ENCODE measurements around the gene PRDM10. TPM values are rescaled to one million over a fixed set of nuclear protein-coding genes. Genes with fewer than 3 reads are reported as not detected.

Gene PRDM10
- total RNA-seq, 1 experiment from 2014 or later: 18.9 TPM

DNA sequence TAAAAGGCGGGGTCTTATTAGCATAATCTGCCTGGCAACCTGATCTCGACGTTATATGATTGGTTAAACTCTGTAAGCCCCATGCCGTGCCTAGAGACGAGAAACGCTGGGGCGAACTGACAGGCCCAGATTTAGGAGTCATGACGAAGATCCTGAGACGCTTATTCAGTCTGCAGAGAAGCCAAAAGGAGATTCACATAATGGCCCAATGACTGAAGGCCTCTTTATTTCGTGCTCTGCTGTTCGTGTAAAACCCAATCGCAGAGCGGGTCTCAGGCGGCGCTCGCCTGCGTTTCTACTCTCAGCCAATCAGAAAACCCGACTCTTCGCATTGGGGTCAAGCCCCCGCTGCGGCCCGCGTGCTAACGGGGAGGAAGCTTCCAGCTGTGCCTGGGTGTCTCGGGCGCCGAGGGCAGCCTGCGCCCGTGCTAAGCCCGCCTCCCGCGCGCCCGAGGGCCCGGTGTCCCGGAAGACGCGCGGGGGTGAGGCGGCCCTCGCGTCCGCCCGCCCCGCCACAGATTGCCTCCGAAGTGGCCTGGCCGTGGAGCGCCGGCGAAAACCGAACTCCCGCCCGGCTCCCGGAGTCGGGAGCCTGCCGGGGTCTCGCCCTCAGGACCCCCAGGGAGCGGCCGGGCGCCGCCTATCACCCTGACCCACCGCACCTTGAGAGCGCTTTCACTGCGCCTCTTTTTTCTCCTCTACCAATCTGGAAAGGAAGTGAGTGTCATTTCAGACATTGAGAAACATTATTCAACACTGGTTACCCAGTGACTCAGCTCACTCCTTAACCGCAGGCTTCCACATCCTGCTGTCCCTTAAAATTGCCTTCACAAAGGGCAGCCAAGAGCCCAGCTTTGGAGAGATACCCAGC is 446 bp upstream of the PRDM10 start (continued):
- 0 out of 2 replicates have a peak, but pooled peaks have one; percentile 22 for TF ChIP-seq TCF7 (CRISPR knock-in tag; IDR thresholded peaks at IDR 0.05; ENCODE audit: low read depth)
- TF ChIP-seq, protein P1, sequence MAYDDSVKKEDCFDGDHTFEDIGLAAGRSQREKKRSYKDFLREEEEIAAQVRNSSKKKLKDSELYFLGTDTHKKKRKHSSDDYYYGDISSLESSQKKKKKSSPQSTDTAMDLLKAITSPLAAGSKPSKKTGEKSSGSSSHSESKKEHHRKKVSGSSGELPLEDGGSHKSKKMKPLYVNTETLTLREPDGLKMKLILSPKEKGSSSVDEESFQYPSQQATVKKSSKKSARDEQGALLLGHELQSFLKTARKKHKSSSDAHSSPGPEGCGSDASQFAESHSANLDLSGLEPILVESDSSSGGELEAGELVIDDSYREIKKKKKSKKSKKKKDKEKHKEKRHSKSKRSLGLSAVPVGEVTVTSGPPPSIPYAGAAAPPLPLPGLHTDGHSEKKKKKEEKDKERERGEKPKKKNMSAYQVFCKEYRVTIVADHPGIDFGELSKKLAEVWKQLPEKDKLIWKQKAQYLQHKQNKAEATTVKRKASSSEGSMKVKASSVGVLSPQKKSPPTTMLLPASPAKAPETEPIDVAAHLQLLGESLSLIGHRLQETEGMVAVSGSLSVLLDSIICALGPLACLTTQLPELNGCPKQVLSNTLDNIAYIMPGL (CRISPR knock-in tag; IDR thresholded peaks at IDR 0.05): 0 out of 2 replicates have a peak, but pooled peaks have one; percentile 49
- TF ChIP-seq TEAD1 (CRISPR knock-in tag; IDR thresholded peaks at IDR 0.05): peak; percentile 92

DNA sequence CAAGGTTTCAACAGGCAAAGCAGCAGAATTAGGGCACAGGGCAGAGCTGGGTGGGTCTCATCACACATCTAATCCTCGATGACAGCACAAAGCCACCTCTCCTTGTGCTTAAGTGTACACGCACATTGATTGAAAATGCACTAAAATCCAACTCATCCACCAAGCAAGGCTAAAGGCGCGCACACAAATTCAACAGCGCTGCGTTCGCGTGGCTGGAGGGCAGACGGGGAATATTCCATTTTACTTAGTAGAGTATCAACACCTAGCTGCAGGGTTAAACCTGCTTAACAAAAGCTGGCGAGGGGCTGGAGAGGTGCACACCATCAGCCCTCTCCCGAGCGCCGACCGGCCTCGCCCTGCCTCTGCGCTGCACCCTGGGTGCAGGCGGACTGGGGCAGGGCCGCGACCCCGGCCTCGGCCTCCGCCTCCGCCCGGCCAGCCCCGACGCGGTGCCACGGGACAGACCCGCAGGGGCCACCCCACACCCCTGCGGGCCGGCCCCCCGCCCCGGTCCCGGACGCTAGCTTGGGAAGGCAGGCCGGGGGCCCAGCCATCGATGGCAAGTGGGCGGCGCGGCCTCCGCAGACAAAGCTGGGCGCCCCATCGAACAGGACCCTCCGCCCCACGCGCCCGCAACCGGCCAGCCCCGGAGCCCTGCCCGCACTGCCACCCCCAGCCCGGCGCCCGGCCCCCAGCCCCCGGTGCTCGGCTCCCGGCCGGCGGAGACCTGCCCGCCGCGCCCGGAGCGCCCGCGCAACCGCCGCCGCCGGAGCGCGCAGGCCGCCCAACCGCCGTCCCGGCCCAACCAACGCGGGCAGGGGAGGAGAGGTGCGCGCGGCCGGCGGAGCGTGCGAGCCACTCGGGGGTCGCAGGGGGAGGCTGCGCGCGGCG is 929 bp downstream of the PRDM10 start:
- H3K4me3 Mint-ChIP-seq: peak overlapping the region; percentile 95
- DNase-seq (ENCODE audit: low spot score) (peak; percentile 38), ATAC-seq (peak; percentile 14)
- ChIA-PET POLR2A (interaction anchor here (0.7 to 2.2 kb wide), 6 partner anchors 13 to 144 kb away, joined by 3 to 8 read pairs (median 6); partner anchors contain the start of gene NFRKB), CTCF (interaction anchor here (0.6 to 2.9 kb wide), 6 partner anchors 10 to 144 kb away, joined by 3 to 12 read pairs (median 6); no protein-coding TSS in a partner anchor)
- H3K27ac Mint-ChIP-seq: peak overlapping the region; percentile 98
- 0 out of 2 replicates have a peak, but pooled peaks cover 1% of the 10 kb centered on the region for H3K9me3 Mint-ChIP-seq
- H3K4me1 Mint-ChIP-seq: peaks cover 41% of the 10 kb centered on the region
- TF ChIP-seq, protein P2, sequence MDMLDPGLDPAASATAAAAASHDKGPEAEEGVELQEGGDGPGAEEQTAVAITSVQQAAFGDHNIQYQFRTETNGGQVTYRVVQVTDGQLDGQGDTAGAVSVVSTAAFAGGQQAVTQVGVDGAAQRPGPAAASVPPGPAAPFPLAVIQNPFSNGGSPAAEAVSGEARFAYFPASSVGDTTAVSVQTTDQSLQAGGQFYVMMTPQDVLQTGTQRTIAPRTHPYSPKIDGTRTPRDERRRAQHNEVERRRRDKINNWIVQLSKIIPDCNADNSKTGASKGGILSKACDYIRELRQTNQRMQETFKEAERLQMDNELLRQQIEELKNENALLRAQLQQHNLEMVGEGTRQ (CRISPR knock-in tag; IDR thresholded peaks at IDR 0.05): peak; percentile 14; the same call in 1 of the 2 replicates
- TF ChIP-seq ETV6 (CRISPR knock-in tag; IDR thresholded peaks at IDR 0.05) (no peak), ESRRA (CRISPR knock-in tag; IDR thresholded peaks at IDR 0.05; ENCODE audit: borderline replicate concordance) (no peak), ZBTB21 (CRISPR knock-in tag; IDR thresholded peaks at IDR 0.05; ENCODE audit: borderline replicate concordance) (0 out of 2 replicates have a peak, but pooled peaks have one; percentile 21), FOXK1 (CRISPR knock-in tag; IDR thresholded peaks at IDR 0.05) (0 out of 2 replicates have a peak, but pooled peaks have one; percentile 10), TP53 (CRISPR knock-in tag; IDR thresholded peaks at IDR 0.05) (peak; percentile 89), IRF2 (CRISPR knock-in tag; IDR thresholded peaks at IDR 0.05; ENCODE audit: borderline replicate concordance, low read depth) (0 out of 2 replicates have a peak, but pooled peaks have one; percentile 50), ZNF416 (CRISPR knock-in tag; IDR thresholded peaks at IDR 0.05) (0 out of 2 replicates have a peak, but pooled peaks have one; percentile 10), CBFB (CRISPR knock-in tag; IDR thresholded peaks at IDR 0.05; ENCODE audit: low read depth) (peak; percentile 65; the same call in 1 of the 2 replicates)
- TF ChIP-seq, protein P3, sequence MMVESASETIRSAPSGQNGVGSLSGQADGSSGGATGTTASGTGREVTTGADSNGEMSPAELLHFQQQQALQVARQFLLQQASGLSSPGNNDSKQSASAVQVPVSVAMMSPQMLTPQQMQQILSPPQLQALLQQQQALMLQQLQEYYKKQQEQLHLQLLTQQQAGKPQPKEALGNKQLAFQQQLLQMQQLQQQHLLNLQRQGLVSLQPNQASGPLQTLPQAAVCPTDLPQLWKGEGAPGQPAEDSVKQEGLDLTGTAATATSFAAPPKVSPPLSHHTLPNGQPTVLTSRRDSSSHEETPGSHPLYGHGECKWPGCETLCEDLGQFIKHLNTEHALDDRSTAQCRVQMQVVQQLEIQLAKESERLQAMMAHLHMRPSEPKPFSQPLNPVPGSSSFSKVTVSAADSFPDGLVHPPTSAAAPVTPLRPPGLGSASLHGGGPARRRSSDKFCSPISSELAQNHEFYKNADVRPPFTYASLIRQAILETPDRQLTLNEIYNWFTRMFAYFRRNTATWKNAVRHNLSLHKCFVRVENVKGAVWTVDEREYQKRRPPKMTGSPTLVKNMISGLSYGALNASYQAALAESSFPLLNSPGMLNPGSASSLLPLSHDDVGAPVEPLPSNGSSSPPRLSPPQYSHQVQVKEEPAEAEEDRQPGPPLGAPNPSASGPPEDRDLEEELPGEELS (CRISPR knock-in tag; IDR thresholded peaks at IDR 0.05): 0 out of 2 replicates have a peak, but pooled peaks have one; percentile 65
- H3K27me3 Mint-ChIP-seq (ENCODE audit: low read depth): no peaks in the 10 kb centered on the region
- peaks cover 7% of the 10 kb centered on the region for H3K36me3 Mint-ChIP-seq

DNA sequence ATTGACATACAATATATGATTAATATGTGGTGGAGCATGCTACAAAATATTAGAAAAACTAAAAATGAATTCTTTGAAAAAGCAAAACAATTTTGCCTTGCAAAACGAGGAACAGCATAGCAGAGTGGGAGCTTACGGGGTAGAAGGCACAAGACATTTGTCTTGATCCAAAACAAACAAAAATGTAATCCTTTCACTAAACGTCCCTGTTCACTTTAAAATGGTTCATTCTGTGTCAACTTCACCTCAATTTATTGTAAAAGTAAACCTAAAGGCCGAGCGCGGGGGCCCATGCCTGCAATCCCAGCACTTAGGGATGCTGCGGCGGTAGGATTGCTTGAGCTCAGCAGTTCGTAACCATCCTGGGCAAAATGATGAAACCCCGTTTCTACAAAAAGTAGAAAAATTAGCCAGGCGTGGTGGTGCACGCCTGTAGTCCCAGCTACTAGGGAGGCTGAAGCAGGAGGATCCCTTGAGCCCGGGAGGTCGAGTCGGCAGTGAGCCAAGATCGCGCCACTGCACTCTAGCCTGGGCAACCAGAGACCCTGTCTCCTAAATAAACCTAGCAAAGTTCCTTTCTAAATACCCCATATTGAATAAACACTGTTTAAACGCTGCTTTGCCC is 2.0 kb downstream of the PRDM10 start:
- ATAC-seq: no peak
- H3K27me3 Mint-ChIP-seq (ENCODE audit: low read depth): no peaks in the 10 kb centered on the region

More for the DNA sequence above, 2.0 kb downstream of the PRDM10 start:
- DNase-seq (ENCODE audit: low spot score): no peak
- ChIA-PET CTCF (interaction anchor here (1.2 to 1.8 kb wide), 3 partner anchors 9 to 132 kb away, joined by 3 to 6 read pairs (median 4); no protein-coding TSS in a partner anchor), POLR2A (no interaction called here)
- Mint-ChIP-seq H3K36me3 (peaks cover 13% of the 10 kb centered on the region), H3K4me3 (peak overlapping the region; percentile 95), H3K9me3 (no peaks in the 10 kb centered on the region), H3K4me1 (peaks cover 48% of the 10 kb centered on the region), H3K27ac (no peak overlapping the region)
- TF ChIP-seq NFE2L1 (CRISPR knock-in tag; IDR thresholded peaks at IDR 0.05) (no peak), GABPB1 (CRISPR knock-in tag; IDR thresholded peaks at IDR 0.05) (0 out of 2 replicates have a peak, but pooled peaks have one; percentile 23)
